GM10248 (cell line): ENCODE data around the gene MSI2.

Source experiments
- CTCF ChIA-PET: fragments of 300-600 bp; sonication (Branson Sonifier 250); formaldehyde crosslinking; extraction: SDS; loops from one replicate; lab custom pipeline; 2021; ENCODE audit warnings: antibody characterized with exemption; lab: Yijun Ruan, JAX
- POLR2A ChIA-PET: fragments of 350-650 bp; sonication (Branson Sonifier 250); formaldehyde crosslinking; extraction: SDS; loops from one replicate; lab custom pipeline; 2020; ENCODE audit warnings: antibody characterized with exemption; lab: Yijun Ruan, JAX
- DNase-seq: peaks from one replicate; pipeline ENCODE4 v3.0.0; 2012; ENCODE audit errors: extremely low spot score
- CTCF ChIP-seq: IDR thresholded peaks from 2 replicates; pipeline ENCODE4 v1.5.1; 2012; ENCODE audit warnings: mild to moderate bottlenecking, low read depth; ENCODE audit errors: extremely low read depth, missing control alignments, control extremely low read depth

Gene MSI2

GRCh38 chr17:57622683-57623433 is 366.5 kb downstream of the MSI2 start:
- ChIA-PET POLR2A (no interaction called here), CTCF (interaction anchor here (0.7 to 2.7 kb wide), 7 partner anchors 8 to 254 kb away, joined by 3 to 13 read pairs (median 4); no protein-coding TSS in a partner anchor)
- peak; percentile 70 for DNase-seq
- no peak for TF ChIP-seq CTCF

- no peak for TF ChIP-seq CTCF
- no peak for DNase-seq
- CTCF ChIA-PET: interaction anchor here (1.0 to 2.7 kb wide), 7 partner anchors 8 to 255 kb away, joined by 3 to 13 read pairs (median 3); no protein-coding TSS in a partner anchor
- POLR2A ChIA-PET: no interaction called here
These were observed 367.3 kb downstream of the MSI2 start for GRCh38 chr17:57623620-57624019.

- CTCF ChIA-PET: interaction anchor here (0.9 to 1.5 kb wide), 4 partner anchors 9 to 99 kb away, joined by 3 to 4 read pairs (median 3); no protein-coding TSS in a partner anchor
- TF ChIP-seq CTCF: no peak
- DNase-seq: no peak
- POLR2A ChIA-PET: no interaction called here
These were observed 368.1 kb downstream of the MSI2 start for GRCh38 chr17:57624386-57624785.

- ChIA-PET CTCF (no interaction called here), POLR2A (no interaction called here)
- no peak for DNase-seq
These were observed 369.2 kb downstream of the MSI2 start for GRCh38 chr17:57625511-57625910.

GRCh38 chr17:57625957-57626356 is 369.6 kb downstream of the MSI2 start:
- TF ChIP-seq CTCF: no peak
- POLR2A ChIA-PET: no interaction called here
- CTCF ChIA-PET: interaction anchor here (1.0 to 1.4 kb wide), 2 partner anchors 8 to 11 kb away, joined by 3 to 4 read pairs; no protein-coding TSS in a partner anchor
- DNase-seq: no peak

More at GRCh38 chr17:57625511-57625910, 369.2 kb downstream of the MSI2 start:
- TF ChIP-seq CTCF: no peak

GRCh38 chr17:57626520-57627210 is 370.3 kb downstream of the MSI2 start:
- POLR2A ChIA-PET: no interaction called here
- DNase-seq: no peak
- CTCF ChIA-PET: interaction anchor here (1.0 to 1.6 kb wide), 3 partner anchors 9 to 27 kb away, joined by 3 to 4 read pairs (median 3); no protein-coding TSS in a partner anchor

More at GRCh38 chr17:57626520-57627210, 370.3 kb downstream of the MSI2 start:
- TF ChIP-seq CTCF: no peak
